PFSK-1 (cell line): ENCODE results near the gene ZNF747.

Experiments
- FOXP2 ChIP-seq: optimal IDR thresholded peaks from 2 replicates; pipeline ENCODE3; 2011; ENCODE audit warnings: borderline replicate concordance, control low read depth, inconsistent platforms; ENCODE audit not compliant: insufficient read depth; ENCODE audit errors: extremely low read length, extremely low read depth
- POLR2AphosphoS5 ChIP-seq: IDR thresholded peaks from 2 replicates; pipeline ENCODE4 v1.6.1; 2012; ENCODE audit warnings: low read depth, mild to moderate bottlenecking, control low read depth, low read length, moderate library complexity
- REST ChIP-seq, 2 experiments: IDR thresholded peaks; 2 replicates each; pipeline versions ENCODE4 v1.6.1 to v1.8.0; 2011 to 2012; ENCODE audit warnings: low read depth in 2 of 2, low read length in 2 of 2, control low read depth in 1 of 2, inconsistent platforms in 1 of 2, mild to moderate bottlenecking in 1 of 2, moderate library complexity in 1 of 2; ENCODE audit not compliant: insufficient read depth in 1 of 2
- SIN3A ChIP-seq: IDR thresholded peaks from 2 replicates; pipeline ENCODE4 v1.6.1; 2012; ENCODE audit warnings: mild to moderate bottlenecking, low read length, moderate library complexity, borderline replicate concordance; ENCODE audit not compliant: insufficient read depth

DNA sequence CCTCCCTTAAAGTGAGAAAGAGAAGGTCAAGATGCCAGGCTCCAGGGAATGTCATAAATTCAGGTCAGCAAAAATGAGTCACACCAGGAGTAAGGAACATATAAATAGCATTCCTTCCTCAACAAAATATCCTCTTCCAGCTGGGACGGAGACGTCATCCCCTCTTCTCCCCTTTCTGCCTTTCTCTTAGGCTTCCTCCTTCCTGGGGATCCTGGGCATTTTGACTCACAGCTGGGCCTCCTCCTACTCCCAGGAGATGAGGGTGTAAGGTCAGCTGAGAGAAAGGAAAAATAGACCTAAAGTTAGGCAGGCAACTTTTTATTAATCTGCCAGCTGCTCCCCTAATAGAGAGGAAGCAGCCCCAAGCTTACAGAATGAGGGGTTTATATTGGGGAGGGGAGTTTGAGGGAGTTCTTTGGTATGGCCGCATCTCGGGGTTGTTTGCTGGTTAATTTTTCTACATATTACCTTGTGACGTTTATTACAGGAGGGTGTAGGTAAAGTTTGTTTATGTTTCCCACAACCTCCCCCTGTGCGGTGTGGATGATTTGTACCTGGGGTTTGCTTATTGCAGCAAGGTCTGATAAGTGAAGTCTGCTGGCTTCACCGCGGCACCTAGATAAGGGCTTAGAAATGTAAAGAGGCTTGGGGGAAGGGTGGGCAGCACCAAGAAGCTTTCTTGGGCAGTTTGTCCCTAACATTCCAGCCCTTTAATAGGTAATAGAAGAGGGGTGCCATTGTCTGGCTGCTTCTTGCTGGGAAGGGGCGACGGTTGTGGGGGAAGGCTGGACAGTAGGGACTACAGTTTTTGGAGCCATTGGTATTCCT lies 7.1 kb upstream of the ZNF747 start:
- TF ChIP-seq SIN3A (no peak), POLR2AphosphoS5 (no peak), REST (IDR thresholded peaks at IDR 0.05; ENCODE audit: insufficient read depth in 1 of 2, low read depth in 2 of 2, low read length in 2 of 2) (no peak), FOXP2 (no peak)
